Measurements from ENCODE around the gene SMAD5. TPM values are rescaled to one million over a fixed set of nuclear protein-coding genes. Genes with fewer than 3 reads are reported as not detected.

SMAD5 gene
- total and polyA plus RNA-seq, 12 donors = 7.0 to 53.8 (median 38.7) TPM

DNA sequence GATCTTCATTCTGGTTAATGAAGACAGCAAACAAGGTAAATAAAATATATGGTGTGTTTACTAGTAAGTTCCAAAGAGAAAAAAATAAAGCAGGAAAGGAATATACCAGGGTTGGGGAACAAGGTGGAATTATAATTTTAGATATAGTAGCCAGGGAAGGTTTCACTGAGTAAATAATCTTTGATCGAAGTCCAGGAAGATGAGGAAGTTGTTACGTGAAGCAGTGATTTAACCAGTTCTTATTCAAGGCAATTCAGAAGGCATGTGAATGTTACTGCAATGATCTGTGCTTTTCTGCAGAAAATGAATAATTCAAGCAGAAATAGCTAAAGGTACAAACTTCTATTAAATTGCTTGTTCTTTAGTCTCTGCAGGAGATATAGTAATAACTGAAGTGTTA, 54.2 kb downstream of the SMAD5 start:
- peaks cover 0 to 18% (median 10%) of the 10 kb centered on the region in 7 donors for H3K27me3 ChIP-seq
- DNase-seq (no peak), ATAC-seq (no peak)
- intact Hi-C loops (cut with DNase I) = no loop called here
- peaks cover 0 to 46% (median 24%) of the 10 kb centered on the region in 9 donors for H3K36me3 ChIP-seq
- no peaks in the 10 kb centered on the region for H3K9me3 ChIP-seq
- H3K4me3 ChIP-seq = no peak overlapping the region
- no peak overlapping the region for H3K27ac ChIP-seq
- TF ChIP-seq, protein P1, sequence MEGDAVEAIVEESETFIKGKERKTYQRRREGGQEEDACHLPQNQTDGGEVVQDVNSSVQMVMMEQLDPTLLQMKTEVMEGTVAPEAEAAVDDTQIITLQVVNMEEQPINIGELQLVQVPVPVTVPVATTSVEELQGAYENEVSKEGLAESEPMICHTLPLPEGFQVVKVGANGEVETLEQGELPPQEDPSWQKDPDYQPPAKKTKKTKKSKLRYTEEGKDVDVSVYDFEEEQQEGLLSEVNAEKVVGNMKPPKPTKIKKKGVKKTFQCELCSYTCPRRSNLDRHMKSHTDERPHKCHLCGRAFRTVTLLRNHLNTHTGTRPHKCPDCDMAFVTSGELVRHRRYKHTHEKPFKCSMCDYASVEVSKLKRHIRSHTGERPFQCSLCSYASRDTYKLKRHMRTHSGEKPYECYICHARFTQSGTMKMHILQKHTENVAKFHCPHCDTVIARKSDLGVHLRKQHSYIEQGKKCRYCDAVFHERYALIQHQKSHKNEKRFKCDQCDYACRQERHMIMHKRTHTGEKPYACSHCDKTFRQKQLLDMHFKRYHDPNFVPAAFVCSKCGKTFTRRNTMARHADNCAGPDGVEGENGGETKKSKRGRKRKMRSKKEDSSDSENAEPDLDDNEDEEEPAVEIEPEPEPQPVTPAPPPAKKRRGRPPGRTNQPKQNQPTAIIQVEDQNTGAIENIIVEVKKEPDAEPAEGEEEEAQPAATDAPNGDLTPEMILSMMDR (IDR thresholded peaks at IDR 0.05) = no peak
- H3K4me1 ChIP-seq = peaks cover 0 to 10% (median 7%) of the 10 kb centered on the region in 9 donors
- 67 to 82% methylated on average over 2 of the region's 2 CpGs for WGBS, 2 donors

DNA sequence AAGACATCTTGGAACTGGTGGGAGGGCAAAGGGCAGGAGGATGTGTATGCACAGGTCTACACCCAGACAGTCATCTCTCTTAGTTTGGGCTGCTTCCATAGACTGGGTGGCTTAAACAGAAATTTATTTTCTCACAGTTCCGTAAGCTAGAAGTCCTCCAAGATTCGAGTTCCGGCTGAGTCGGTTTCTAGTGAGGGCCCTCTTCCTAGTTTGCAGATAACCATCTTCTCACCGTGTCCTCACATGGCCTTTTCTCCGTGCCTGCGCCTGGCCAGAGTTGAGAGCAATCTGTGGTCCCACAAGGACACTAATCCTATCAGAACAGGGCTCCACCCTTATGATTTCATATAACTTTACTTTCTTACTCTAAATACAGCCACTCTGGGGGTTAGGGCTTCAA, 56.2 kb downstream of the SMAD5 start:
- H3K9me3 ChIP-seq = no peaks in the 10 kb centered on the region
- peaks cover 0 to 34% (median 15%) of the 10 kb centered on the region in 9 donors for H3K36me3 ChIP-seq
- DNase-seq (no peak), ATAC-seq (no peak)
- TF ChIP-seq, protein P1 (IDR thresholded peaks at IDR 0.05) = no peak
- peaks cover 2 to 25% (median 20%) of the 10 kb centered on the region in 9 donors for H3K4me1 ChIP-seq
- WGBS, 2 donors = 81 to 86% methylated on average over 7 of the region's 7 CpGs
- no peak overlapping the region for H3K27ac ChIP-seq
- H3K27me3 ChIP-seq = peaks cover 0 to 39% (median 30%) of the 10 kb centered on the region in 7 donors
- intact Hi-C loops (cut with DNase I) = no loop called here
- H3K4me3 ChIP-seq = no peak overlapping the region

DNA sequence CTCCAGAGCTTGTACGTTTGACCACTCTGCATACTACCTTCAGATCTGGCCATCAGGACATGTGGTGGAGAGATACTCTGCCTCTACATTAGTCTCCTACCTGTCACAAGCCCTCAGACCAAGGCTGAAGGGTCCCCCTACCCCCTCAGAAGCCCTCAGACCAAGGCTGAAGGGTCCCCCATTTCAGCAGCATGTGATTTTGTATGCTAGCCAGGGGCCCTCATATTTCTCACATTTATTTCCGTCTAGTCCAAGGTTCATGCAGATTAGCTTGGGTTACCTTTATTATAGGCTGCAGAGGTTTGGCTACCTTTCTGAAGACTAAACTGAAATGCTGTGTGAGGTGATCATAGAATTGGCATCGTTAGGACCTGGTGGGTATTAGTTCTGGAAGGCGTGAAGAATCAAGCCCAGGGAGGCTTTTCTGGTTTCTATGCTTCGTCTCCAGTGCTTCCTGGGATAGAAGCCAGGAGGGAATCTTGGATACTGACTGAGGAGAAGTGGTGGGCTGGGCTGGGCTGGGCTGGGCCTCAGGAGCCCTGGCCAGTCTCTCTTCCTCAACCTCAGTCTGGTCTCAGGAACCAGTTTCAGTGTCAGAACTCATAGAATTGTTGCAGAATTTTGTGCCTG, 57.6 kb downstream of the SMAD5 start:
- TF ChIP-seq, protein P1 (IDR thresholded peaks at IDR 0.05) = no peak
- intact Hi-C loops (cut with DNase I) = loop anchor here in 1 of 10 donors (10.0 kb wide), 1 partner anchor 235 kb away; the partner anchor contains the start of gene LECT2
- H3K4me1 ChIP-seq = peaks cover 2 to 25% (median 20%) of the 10 kb centered on the region in 9 donors
- no peak overlapping the region for H3K27ac ChIP-seq
- peak in 1 of 8 donors; percentile 26 for ATAC-seq
- DNase-seq = no peak
- 53 to 54% methylated on average over 5 of the region's 5 CpGs for WGBS, 2 donors
- H3K4me3 ChIP-seq = no peak overlapping the region
- H3K36me3 ChIP-seq = peaks cover 0 to 34% (median 15%) of the 10 kb centered on the region in 9 donors
- peaks cover 0 to 50% (median 41%) of the 10 kb centered on the region in 7 donors for H3K27me3 ChIP-seq
- no peaks in the 10 kb centered on the region for H3K9me3 ChIP-seq

DNA sequence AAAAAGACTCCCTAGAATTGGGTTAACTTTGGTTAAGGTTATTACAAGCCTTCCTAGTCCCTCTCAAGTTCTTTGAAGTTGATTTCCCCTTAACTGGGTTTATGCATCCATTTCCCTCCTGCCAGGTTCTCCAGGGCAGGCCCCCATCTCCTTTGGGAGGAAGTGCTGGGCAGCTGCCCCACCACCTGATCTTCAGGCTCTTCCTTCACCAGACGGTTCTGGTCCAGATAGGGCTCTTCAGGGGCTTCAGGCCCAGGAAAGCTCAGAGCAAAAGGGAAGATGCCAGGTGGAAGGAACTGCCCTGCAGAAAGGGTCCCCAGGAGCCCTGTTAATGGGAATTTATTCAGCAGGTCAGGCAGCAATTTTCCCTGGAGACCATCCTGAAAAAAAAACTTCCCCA, 58.3 kb downstream of the SMAD5 start:
- Histone ChIP-seq H3K4me3 (no peak overlapping the region), H3K9me3 (no peaks in the 10 kb centered on the region), H3K27me3 (peaks cover 0 to 55% (median 41%) of the 10 kb centered on the region in 7 donors), H3K27ac (no peak overlapping the region), H3K4me1 (peaks cover 2 to 25% (median 20%) of the 10 kb centered on the region in 9 donors), H3K36me3 (peaks cover 0 to 34% (median 15%) of the 10 kb centered on the region in 9 donors)
- WGBS, 2 donors = 21 to 32% methylated on average over 1 of the region's 1 CpG
- TF ChIP-seq, protein P1 (IDR thresholded peaks at IDR 0.05) = no peak
- ATAC-seq = no peak
- DNase-seq = no peak
- intact Hi-C loops (cut with DNase I) = loop anchor here in 1 of 10 donors (10.0 kb wide), 1 partner anchor 236 kb away; the partner anchor contains the start of gene LECT2
